Measurements from ENCODE around the gene DIDO1. TPM values are rescaled to one million over a fixed set of nuclear protein-coding genes. Genes with fewer than 3 reads are reported as not detected.

The DIDO1 gene
- total and polyA plus RNA-seq, 9 of the 15 experiments (the other 6 are each of a cell fraction or from before 2014, with no cell fraction given) = 4.4 to 46.8 (median 31.2) TPM

GRCh38 chr20:62900692-62901584 lies 25.4 kb downstream of the DIDO1 start:
- Histone ChIP-seq H2AFZ (ENCODE audit: low read depth, low read length) (0 out of 2 replicates have a peak overlapping the region, but pooled peaks have one; percentile 21), H3K4me2 (ENCODE audit: insufficient read depth, low read length) (peak overlapping the region; percentile 12; the same call in 1 of the 2 replicates), H3K9me1 (ENCODE audit: control insufficient read depth, insufficient read depth, low read length) (no peaks in the 10 kb centered on the region), H3K9ac (ENCODE audit: insufficient read depth in 1 of 2, low read depth in 2 of 2, low read length in 2 of 2) (no peak overlapping the region), H3K36me3 (ENCODE audit: control insufficient read depth, insufficient read depth, low read length) (peaks cover 69% of the 10 kb centered on the region), H3K4me1 (replicated peaks in 1 of 2; ENCODE audit: control insufficient read depth in 2 of 2, insufficient read depth in 2 of 2, low read length in 2 of 2) (peaks cover 6 to 10% of the 10 kb centered on the region in 2 experiments), H3K27ac (ENCODE audit: extremely low read depth, low read depth, low read length) (peak overlapping the region; percentile 46; the same call in 1 of the 3 replicates), H3K4me3 (no peak overlapping the region), H3K79me2 (ENCODE audit: control insufficient read depth, insufficient read depth, low read length) (0 out of 3 replicates have a peak, but pooled peaks cover 3% of the 10 kb centered on the region), H3K27me3 (ENCODE audit: control insufficient read depth in 2 of 2, insufficient read depth in 2 of 2, low read length in 2 of 2) (no peaks in the 10 kb centered on the region), H3K9me3 (replicated peaks; ENCODE audit: control insufficient read depth, insufficient read depth, low read depth, low read length) (no peaks in the 10 kb centered on the region), H4K20me1 (replicated peaks; ENCODE audit: control insufficient read depth, insufficient read depth, low read length) (peaks cover 13% of the 10 kb centered on the region)
- POLR2A ChIA-PET = interaction anchor here (0.6 to 4.6 kb wide), 4 partner anchors 13 to 675 kb away, joined by 3 to 21 read pairs (median 4); partner anchors contain the start of gene GID8
- intact Hi-C loops (cut with micrococcal nuclease) = loop anchor here (2.0 to 5.0 kb wide), 2 partner anchors 78 to 106 kb away; partner anchors contain the start of gene BHLHE23
- in situ Hi-C loops (cut with MboI) = no loop called here
- FAIRE-seq (no peak), ATAC-seq (peak; percentile 59), DNase-seq (ENCODE audit: extremely low read depth in 1 of 4, low spot score in 3 of 4) (peak in 1 of 4 experiments; percentile 32)
- CTCF ChIA-PET (ENCODE audit: low intra/inter-chr PET ratio) = interaction anchor here (0.7 to 3.9 kb wide), 2 partner anchors 106 to 109 kb away, joined by 4 to 30 read pairs; no protein-coding TSS in a partner anchor
- no TSS peak for BruUV-seq (replicated peaks)
- WGBS (ENCODE audit: insufficient coverage, low coverage, missing lambda C conversion rate) = 51% methylated on average over 20 of the region's 20 CpGs
- TF ChIP-seq PYGO2 (tag; IDR thresholded peaks at IDR 0.05) (no peak), ATF1 (CRISPR knock-in tag; IDR thresholded peaks at IDR 0.05) (no peak), ATF1 (tag; IDR thresholded peaks at IDR 0.05) (peak; percentile 62), RCOR1 (IDR thresholded peaks at IDR 0.05; ENCODE audit: borderline replicate concordance in 1 of 2, low read depth in 2 of 2, low read length in 2 of 2) (no peak), POLR2H (tag; IDR thresholded peaks at IDR 0.05; ENCODE audit: low read depth) (0 out of 2 replicates have a peak, but pooled peaks have one; percentile 24), MED1 (CRISPR knock-in tag; IDR thresholded peaks at IDR 0.05; ENCODE audit: borderline replicate concordance) (no peak), POLR2AphosphoS2 (IDR thresholded peaks at IDR 0.05; ENCODE audit: low read length) (peak; percentile 34), SRSF9 (IDR thresholded peaks at IDR 0.05; ENCODE audit: borderline replicate concordance, low read depth, low read length) (no peak), FOXM1 (IDR thresholded peaks at IDR 0.05; ENCODE audit: low read depth) (no peak), FOXM1 (CRISPR knock-in tag; IDR thresholded peaks at IDR 0.05; ENCODE audit: low read depth) (no peak), TOE1 (IDR thresholded peaks at IDR 0.05; ENCODE audit: borderline replicate concordance) (peak; percentile 9; the same call in 1 of the 2 replicates), TOE1 (CRISPR knock-in tag; IDR thresholded peaks at IDR 0.05; ENCODE audit: borderline replicate concordance, low read depth) (no peak), WHSC1 (IDR thresholded peaks at IDR 0.05; ENCODE audit: low read length) (no peak)

All from K562 (cell line).